Mucosa of descending colon (tissue), 3 donors: ENCODE data around the gene LMO2. TPM values are rescaled to one million over a fixed set of nuclear protein-coding genes. Genes with fewer than 3 reads are reported as not detected.
"Not testable (repeated sequence)": the region's sequence is repeated elsewhere in the genome, so short reads cannot be mapped to it uniquely, and the experiment has no call there.

Experiments used
- ATAC-seq: fragments of 200-7000 bp; cut with Tn5 transposase; one replicate; pipeline ENCODE4 v1.9.1; 2020; ENCODE audit warnings: mild to moderate bottlenecking, moderate library complexity
- DNase-seq, 3 donors: peaks; one replicate each; pipeline ENCODE4 v3.0.0-alpha.2; 2020
- H3K36me3 ChIP-seq: fragments of 200-600 bp; one replicate; pipeline ENCODE4 v1.8.0; 2021; ENCODE audit warnings: low read depth, mild to moderate bottlenecking
- H3K4me1 ChIP-seq: fragments of 200-600 bp; one replicate; pipeline ENCODE4 v1.8.0; 2021; ENCODE audit warnings: low read depth, mild to moderate bottlenecking
- H3K4me3 ChIP-seq: fragments of 200-600 bp; one replicate; pipeline ENCODE4 v1.8.0; 2021; ENCODE audit warnings: mild to moderate bottlenecking
- H3K9me3 ChIP-seq: fragments of 200-600 bp; one replicate; pipeline ENCODE4 v1.8.0; 2021; ENCODE audit warnings: mild to moderate bottlenecking
- intact Hi-C, 2 donors: fragments of 100-400 bp; cut with DNase I in 1 of 2; cut with micrococcal nuclease in 1 of 2; formaldehyde crosslinking; loops; one replicate each; pipeline versions ENCODE4 v1.11.0 to v1.11.1; 2022; cut with DNase I, micrococcal nuclease
- total RNA-seq, 3 donors: library from RNA; stranded (reverse); fragmentation: NEBNext Ultra II Directional in 2 of 3; extraction: Animal tissue kit (Norgen Biotek cat#: 25700) in 2 of 3; gene quantifications; one replicate each; pipeline versions ENCODE4 v1.2.1 to v1.2.4, GENCODE V29; 2021 to 2023
- TF ChIP-seq, protein P1 (sequence below): fragments of 200-600 bp; IDR thresholded peaks from one replicate; pipeline ENCODE4 v1.8.0; 2022; ENCODE audit warnings: antibody characterized with exemption, mild to moderate bottlenecking
- donor health status: DM: no; HTN: no; CAD: no; lungs with moderate emphysema.
- donor health status: DM: no; HTN: no; CAD: no.
- donor health status: DM: no; HTN: yes; CAD: no.

The LMO2 gene
- total RNA-seq, 3 donors from 2014 or later = 7.5 to 12.1 (median 9.7) TPM

DNA sequence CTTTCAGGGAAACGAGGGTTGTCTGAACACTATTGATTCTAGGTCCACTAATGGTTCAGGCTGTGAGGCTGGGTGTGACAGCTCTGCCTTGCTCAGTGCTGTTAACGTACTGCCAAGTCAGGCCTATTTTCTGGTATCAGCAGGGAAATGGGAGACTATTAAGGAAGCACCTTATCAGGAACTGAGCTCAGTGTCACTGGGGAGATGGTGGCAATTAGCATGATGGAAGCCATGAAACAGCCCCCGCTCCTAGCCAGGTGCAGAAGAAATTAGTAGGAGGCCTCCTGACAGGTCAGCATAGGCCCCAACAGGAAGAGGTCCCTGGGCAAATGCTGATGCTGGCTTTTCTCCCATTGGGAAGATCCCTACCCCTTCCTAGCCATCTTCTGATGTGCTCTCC, 42.6 kb upstream of the LMO2 start:
- no peaks in the 10 kb centered on the region for H3K9me3 ChIP-seq
- H3K4me3 ChIP-seq = no peak overlapping the region
- intact Hi-C loops = no loop called here
- DNase-seq = no peak
- no peaks in the 10 kb centered on the region for H3K4me1 ChIP-seq
- no peak for ATAC-seq
- TF ChIP-seq, protein P1, sequence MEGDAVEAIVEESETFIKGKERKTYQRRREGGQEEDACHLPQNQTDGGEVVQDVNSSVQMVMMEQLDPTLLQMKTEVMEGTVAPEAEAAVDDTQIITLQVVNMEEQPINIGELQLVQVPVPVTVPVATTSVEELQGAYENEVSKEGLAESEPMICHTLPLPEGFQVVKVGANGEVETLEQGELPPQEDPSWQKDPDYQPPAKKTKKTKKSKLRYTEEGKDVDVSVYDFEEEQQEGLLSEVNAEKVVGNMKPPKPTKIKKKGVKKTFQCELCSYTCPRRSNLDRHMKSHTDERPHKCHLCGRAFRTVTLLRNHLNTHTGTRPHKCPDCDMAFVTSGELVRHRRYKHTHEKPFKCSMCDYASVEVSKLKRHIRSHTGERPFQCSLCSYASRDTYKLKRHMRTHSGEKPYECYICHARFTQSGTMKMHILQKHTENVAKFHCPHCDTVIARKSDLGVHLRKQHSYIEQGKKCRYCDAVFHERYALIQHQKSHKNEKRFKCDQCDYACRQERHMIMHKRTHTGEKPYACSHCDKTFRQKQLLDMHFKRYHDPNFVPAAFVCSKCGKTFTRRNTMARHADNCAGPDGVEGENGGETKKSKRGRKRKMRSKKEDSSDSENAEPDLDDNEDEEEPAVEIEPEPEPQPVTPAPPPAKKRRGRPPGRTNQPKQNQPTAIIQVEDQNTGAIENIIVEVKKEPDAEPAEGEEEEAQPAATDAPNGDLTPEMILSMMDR = no peak
- H3K36me3 ChIP-seq = no peaks in the 10 kb centered on the region

DNA sequence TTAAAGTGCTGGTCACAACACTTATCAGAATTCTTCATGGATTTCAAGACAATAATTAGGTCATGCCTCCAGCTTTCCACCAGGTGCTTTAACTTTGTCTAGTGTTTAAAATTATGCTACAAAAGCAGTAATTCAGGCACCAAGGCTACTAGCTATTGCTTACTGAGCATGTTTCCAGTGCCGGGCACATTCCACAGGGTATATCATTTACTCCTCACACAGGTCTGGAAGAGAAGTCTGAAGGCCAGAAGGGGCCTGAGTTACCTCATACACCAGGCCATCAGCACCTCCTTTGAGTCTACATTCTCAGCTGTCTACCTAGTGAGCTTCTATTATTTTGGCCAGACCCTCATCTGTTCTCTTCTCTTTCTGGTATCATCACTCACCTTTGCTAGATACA, 41.7 kb upstream of the LMO2 start:
- DNase-seq (no peak), ATAC-seq (no peak)
- TF ChIP-seq, protein P1 = no peak
- intact Hi-C loops = no loop called here
- Histone ChIP-seq H3K9me3 (no peaks in the 10 kb centered on the region), H3K4me1 (no peaks in the 10 kb centered on the region), H3K36me3 (no peaks in the 10 kb centered on the region), H3K4me3 (no peak overlapping the region)

DNA sequence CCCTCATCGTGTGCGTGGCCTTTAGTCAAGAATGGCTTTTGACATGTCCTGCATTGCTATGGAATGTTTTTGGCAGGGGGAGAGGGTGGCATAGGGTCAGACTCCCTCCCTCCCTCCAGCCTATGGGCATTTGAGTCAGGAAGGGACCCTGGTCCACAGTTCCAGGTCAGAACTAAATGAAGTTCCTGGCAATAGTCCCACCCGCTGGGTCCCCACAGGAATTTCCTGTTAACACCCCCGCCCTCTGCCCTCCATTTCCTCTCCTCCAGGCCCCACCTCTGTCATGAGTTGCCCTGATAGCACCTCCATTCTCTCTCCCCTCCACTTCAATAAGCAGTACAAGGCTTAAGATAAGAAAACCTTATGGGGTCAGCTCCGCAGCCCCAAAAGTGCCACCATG, 40.8 kb upstream of the LMO2 start:
- H3K9me3 ChIP-seq = no peaks in the 10 kb centered on the region
- ATAC-seq (no peak), DNase-seq (no peak)
- H3K4me3 ChIP-seq = no peak overlapping the region
- no peaks in the 10 kb centered on the region for H3K4me1 ChIP-seq
- TF ChIP-seq, protein P1 = no peak
- H3K36me3 ChIP-seq = no peaks in the 10 kb centered on the region
- intact Hi-C loops = no loop called here

DNA sequence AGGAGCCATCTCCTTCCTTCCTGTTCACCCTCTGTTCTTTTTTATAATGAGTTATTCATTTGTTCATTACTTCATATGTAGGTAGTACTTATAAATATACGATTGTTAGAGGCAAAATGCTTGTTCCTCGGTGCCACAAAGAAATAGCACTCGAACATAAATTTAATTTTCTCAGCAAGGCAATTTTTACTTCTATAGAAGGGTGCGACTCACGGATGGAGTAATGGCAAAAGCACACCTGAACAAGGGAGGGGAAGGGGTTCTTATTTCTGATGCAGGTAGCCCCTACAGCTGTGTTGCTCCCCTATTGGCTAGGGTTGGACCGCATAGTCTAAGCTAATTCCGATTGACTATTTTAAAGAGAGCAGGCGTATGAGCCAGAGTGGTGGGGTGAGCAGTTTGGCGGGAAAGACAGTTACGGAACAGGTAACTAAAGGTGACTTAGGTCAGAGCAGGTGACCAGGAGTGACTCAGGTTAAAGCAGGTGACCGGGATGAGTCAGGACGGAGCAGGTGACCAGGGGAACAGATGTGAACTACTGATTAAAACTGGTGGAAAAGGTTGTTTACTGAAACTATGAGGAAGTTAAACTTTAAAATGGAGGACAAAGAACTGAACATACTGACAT, 40.0 kb upstream of the LMO2 start:
- DNase-seq, H3K4me3 ChIP-seq, H3K4me1 ChIP-seq, H3K9me3 ChIP-seq, ATAC-seq, intact Hi-C loops, H3K36me3 ChIP-seq: not testable (repeated sequence)

DNA sequence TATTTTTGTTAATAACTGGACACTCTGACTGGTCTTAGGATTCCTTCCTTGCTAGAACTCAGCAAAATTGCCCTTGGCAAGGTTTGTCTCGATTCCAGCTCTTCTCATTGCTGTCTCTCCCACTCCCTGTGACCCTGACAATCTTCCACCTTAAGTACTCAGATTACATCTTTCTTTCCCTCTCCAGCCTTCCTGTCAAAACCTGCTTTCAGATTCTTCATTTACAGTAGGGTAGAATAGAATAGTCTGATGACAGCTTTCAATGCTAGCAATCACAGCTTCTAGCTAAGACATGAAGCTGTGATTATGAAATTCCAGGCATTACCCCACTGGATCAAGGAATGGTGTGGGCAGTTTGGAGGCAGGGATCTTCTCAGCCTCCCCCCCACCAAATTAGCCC, 39.2 kb upstream of the LMO2 start:
- Histone ChIP-seq H3K4me3 (no peak overlapping the region), H3K4me1 (no peaks in the 10 kb centered on the region), H3K36me3 (no peaks in the 10 kb centered on the region), H3K9me3 (no peaks in the 10 kb centered on the region)
- intact Hi-C loops = no loop called here
- TF ChIP-seq, protein P1 = no peak
- ATAC-seq = no peak
- DNase-seq = no peak

DNA sequence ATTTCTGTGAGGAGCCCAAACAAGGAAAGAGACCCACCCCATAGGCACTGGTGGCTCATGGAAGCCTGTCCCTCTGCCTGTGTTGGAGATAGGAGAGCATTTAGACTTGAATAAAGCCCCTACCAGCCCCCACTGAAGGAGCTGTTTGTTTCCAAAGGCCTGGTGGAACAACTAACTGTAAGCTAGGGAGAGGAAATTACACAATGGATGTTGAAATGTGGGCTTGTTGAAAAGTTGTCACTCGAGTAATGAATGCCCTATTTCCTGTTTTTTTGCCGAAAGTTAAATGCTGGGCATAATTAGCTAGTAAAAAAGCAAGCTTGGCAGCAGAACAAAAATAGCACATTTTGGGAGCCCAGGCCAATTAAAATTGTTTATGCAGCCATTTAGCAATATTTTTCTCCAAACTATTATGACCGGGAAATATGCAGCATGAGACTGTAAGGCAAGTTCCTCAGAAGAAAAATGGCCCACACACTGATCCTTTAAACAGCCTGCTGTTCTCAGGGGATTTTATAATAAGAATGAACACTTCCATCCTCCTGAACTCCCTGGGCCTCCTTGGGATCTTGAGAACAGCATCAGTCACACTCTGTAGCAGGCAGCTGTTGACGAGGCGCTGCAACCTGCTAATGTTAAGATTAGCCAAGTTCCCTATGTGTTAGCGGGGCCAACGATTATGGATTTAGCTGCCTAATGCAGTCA, 38.6 kb upstream of the LMO2 start:
- intact Hi-C loops = no loop called here
- TF ChIP-seq, protein P1 = no peak
- peak in 1 of 3 donors; percentile 26 for DNase-seq

More for the DNA sequence above, 38.6 kb upstream of the LMO2 start:
- H3K36me3 ChIP-seq = no peaks in the 10 kb centered on the region
- H3K4me3 ChIP-seq = no peak overlapping the region
- peak; percentile 48 for ATAC-seq
- no peaks in the 10 kb centered on the region for H3K9me3 ChIP-seq
- H3K4me1 ChIP-seq = no peaks in the 10 kb centered on the region
